NCI-H128 (cell line): ENCODE measurements around the gene NFIX.

ENCODE experiments used
- DNase-seq: peaks from one replicate; lab custom pipeline; 2025; ENCODE audit not compliant: unreplicated experiment; lab: John Stamatoyannopoulos, UW

NFIX gene

GRCh38 chr19:13018035-13018914, 23.0 kb downstream of the NFIX start:
- no peak for DNase-seq

GRCh38 chr19:13019332-13019731, 24.1 kb downstream of the NFIX start:
- no peak for DNase-seq

- DNase-seq, result no peak
Measured at GRCh38 chr19:13020002-13020414, 24.7 kb downstream of the NFIX start.

- DNase-seq, result no peak
Measured at GRCh38 chr19:13022111-13022858, 27.0 kb downstream of the NFIX start.

- peak; percentile 27 for DNase-seq
Measured at GRCh38 chr19:13022859-13023636, 27.8 kb downstream of the NFIX start.

GRCh38 chr19:13023656-13024055, 28.4 kb downstream of the NFIX start:
- no peak for DNase-seq

- DNase-seq, result no peak
Measured at GRCh38 chr19:13024126-13024950, 29.1 kb downstream of the NFIX start.

GRCh38 chr19:13024951-13025697, 29.8 kb downstream of the NFIX start:
- DNase-seq, result peak; percentile 9

GRCh38 chr19:13025819-13026456, 30.7 kb downstream of the NFIX start:
- no peak for DNase-seq

- DNase-seq, result peak; percentile 67
Measured at GRCh38 chr19:13026462-13027370, 31.4 kb downstream of the NFIX start.

- no peak for DNase-seq
Measured at GRCh38 chr19:13027557-13027956, 32.3 kb downstream of the NFIX start.

- no peak for DNase-seq
Measured at GRCh38 chr19:13028027-13028426, 32.8 kb downstream of the NFIX start.

- DNase-seq, result no peak
Measured at GRCh38 chr19:13029301-13029880, 34.1 kb downstream of the NFIX start.

GRCh38 chr19:13029893-13030292, 34.6 kb downstream of the NFIX start:
- DNase-seq, result no peak

GRCh38 chr19:13031917-13032623, 36.8 kb downstream of the NFIX start:
- DNase-seq, result no peak

- no peak for DNase-seq
Measured at GRCh38 chr19:13032837-13033236, 37.6 kb downstream of the NFIX start.

- DNase-seq, result no peak
Measured at GRCh38 chr19:13033244-13033643, 38.0 kb downstream of the NFIX start.
